ENCODE measurements around the gene ZC3H15. TPM values are rescaled to one million over a fixed set of nuclear protein-coding genes. Genes with fewer than 3 reads are reported as not detected.

ZC3H15 gene
- total RNA-seq, 4 donors from 2014 or later: 47.8 to 99.9 (median 66.0) TPM

DNA sequence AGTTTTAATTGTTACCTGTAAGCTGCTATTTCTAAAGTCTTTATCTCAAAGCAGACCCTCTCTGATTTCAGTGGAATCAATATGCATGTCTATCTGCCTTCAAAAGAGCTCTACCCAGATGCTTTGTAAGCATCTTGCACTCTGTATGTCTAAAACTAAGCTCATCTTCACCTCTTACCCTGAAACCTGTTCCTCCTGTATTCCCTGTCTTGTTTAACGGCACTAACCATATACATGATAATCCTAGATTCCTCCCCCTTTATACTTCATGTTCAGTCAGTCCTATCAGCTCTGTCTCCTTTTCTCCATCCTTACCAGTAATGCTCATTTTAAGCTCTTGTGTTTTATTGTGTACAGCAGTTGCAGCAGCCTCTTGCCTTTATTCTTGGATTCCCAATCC lies 12.8 kb downstream of the ZC3H15 start:
- TF ChIP-seq, protein P1, sequence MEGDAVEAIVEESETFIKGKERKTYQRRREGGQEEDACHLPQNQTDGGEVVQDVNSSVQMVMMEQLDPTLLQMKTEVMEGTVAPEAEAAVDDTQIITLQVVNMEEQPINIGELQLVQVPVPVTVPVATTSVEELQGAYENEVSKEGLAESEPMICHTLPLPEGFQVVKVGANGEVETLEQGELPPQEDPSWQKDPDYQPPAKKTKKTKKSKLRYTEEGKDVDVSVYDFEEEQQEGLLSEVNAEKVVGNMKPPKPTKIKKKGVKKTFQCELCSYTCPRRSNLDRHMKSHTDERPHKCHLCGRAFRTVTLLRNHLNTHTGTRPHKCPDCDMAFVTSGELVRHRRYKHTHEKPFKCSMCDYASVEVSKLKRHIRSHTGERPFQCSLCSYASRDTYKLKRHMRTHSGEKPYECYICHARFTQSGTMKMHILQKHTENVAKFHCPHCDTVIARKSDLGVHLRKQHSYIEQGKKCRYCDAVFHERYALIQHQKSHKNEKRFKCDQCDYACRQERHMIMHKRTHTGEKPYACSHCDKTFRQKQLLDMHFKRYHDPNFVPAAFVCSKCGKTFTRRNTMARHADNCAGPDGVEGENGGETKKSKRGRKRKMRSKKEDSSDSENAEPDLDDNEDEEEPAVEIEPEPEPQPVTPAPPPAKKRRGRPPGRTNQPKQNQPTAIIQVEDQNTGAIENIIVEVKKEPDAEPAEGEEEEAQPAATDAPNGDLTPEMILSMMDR (IDR thresholded peaks at IDR 0.05; ENCODE audit: low read depth): no peak

DNA sequence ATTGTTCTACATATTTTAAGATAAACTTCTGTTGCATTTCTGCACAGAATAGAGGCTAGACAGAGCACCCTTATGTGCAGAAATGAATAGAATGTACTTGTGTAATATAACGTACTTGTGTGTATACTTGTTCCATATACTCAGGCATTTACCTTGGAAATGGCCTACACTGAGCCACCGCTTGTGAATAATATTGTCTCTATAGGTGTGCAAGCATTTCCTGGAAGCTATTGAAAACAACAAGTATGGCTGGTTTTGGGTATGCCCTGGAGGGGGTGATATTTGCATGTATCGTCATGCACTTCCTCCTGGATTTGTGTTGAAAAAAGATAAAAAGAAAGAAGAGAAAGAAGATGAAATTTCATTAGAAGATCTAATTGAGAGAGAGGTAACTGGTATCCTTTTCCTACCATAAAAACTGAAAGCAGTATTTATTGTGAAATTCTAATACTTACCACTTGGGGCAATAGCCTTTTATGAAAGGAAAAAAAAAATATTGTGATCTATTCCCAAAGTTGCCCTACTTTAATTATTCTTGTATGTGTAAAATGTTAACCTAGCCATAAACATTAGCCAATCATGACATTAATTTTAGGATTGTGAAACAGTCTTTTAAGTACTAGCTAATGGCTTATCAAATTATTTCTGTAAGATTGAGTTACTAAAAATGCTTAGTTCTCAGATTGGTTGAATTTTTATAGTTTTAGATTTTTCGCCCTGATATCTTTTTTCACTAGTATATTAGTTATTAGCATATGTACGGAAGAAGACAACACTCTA lies 18.0 kb downstream of the ZC3H15 start:
- TF ChIP-seq, protein P1 (IDR thresholded peaks at IDR 0.05; ENCODE audit: low read depth): no peak

DNA sequence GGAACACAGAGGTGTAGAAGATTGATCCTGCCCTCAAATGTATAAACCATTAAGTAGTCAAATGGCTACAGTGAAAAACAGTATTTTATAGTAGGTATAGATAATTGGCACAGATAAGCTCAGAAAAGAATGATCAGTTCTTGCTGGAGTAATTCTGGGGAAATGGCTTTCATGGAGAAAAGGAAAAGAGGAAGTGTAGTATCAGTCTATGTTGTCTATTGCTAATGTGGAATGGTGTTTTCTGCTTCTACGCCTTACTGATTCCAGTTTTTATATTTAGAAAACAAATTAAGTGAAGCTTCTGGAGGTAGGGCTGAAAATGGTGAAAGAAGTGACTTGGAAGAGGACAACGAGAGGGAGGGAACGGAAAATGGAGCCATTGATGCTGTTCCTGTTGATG lies 22.2 kb downstream of the ZC3H15 start:
- TF ChIP-seq, protein P1 (IDR thresholded peaks at IDR 0.05; ENCODE audit: low read depth): no peak

DNA sequence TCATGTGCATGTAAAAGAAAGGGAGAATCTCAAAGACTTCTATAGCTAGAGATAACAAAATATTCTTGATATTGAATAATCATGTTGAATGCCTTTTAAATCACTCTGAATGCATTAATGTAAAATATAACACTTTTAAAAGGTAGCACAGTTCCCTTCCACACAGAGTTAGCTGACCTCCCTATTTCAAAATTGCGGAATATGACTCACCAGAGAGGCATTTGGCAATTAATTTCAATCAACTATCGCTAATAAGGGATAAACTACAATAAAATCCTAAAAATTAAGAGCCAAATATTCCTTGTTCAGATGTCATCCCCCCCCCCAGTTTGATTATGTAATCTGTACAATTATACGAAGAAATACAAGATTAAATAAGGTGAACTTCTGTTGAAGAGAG lies 29.3 kb downstream of the ZC3H15 start:
- TF ChIP-seq, protein P1 (IDR thresholded peaks at IDR 0.05; ENCODE audit: low read depth): no peak

DNA sequence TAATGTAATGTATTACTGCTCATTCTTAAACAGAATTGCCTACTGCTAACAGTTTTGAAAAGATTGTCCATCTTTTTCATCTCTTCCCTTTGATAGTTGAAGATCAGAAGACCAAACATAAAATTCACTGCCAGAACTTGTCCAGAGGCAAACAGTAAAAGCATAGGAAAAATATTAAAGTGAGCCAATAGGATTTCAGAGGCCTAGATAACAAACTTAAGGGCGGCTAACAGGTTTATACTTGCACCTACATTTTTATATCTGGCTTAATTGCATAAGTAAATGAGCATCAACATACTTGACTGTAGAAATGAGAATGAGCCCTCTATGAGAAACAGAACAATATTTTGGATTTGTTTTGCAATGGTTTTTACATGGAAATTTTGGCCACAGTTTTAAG lies 30.3 kb downstream of the ZC3H15 start:
- TF ChIP-seq, protein P1 (IDR thresholded peaks at IDR 0.05; ENCODE audit: low read depth): no peak

DNA sequence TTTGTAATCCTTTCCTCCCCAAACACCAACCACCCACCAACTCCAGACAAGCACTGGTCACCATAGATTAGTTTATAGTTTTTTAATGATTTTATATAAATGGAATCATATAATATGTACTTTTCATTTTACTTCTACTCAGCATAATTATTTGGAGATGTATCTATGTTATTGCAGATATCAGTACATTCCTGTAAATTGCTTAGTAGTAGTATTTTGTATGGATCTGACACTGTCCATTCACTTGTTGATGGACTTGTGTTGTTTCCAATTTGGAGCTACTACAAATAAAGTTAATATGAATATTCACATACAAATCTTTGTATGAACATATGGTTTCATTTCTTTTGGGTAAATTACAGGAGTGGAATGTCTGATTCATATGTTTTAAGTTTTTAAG lies 31.0 kb downstream of the ZC3H15 start:
- TF ChIP-seq, protein P1 (IDR thresholded peaks at IDR 0.05; ENCODE audit: low read depth): no peak

DNA sequence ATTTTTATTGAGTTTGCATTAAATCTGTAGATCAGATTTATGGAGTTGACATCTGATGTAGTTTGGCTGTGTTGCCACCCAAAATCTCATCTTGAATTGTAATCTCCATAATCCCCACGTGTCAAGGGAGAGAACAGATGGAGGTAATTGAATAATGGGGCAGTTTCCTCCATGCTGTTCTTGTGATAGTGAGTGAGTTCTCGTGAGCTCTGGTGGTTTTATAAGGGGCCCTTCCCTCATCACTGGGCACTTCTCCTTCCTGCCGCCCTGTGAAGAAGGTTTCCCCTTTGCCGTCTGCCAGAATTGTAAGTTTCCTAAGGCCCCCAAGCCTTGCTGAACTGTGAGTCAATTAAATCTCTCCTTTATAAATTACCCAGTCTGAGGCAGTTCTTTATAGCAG lies 32.2 kb downstream of the ZC3H15 start:
- TF ChIP-seq, protein P1 (IDR thresholded peaks at IDR 0.05; ENCODE audit: low read depth): no peak
